GM12892 (cell line): ENCODE data around the gene HPS6.

Experiments used
- POLR2A ChIP-seq: IDR thresholded peaks from 2 replicates; pipeline ENCODE4 v1.6.1; 2011; ENCODE audit warnings: low read depth, low read length, control low read depth
- POLR2AphosphoS5 ChIP-seq: IDR thresholded peaks from 2 replicates; pipeline ENCODE4 v1.6.1; 2011; ENCODE audit warnings: low read depth, low read length, control low read depth
- TAF1 ChIP-seq: IDR thresholded peaks from 2 replicates; pipeline ENCODE4 v1.6.1; 2011; ENCODE audit warnings: low read depth, mild to moderate bottlenecking, control low read depth, low read length, borderline replicate concordance

DNA sequence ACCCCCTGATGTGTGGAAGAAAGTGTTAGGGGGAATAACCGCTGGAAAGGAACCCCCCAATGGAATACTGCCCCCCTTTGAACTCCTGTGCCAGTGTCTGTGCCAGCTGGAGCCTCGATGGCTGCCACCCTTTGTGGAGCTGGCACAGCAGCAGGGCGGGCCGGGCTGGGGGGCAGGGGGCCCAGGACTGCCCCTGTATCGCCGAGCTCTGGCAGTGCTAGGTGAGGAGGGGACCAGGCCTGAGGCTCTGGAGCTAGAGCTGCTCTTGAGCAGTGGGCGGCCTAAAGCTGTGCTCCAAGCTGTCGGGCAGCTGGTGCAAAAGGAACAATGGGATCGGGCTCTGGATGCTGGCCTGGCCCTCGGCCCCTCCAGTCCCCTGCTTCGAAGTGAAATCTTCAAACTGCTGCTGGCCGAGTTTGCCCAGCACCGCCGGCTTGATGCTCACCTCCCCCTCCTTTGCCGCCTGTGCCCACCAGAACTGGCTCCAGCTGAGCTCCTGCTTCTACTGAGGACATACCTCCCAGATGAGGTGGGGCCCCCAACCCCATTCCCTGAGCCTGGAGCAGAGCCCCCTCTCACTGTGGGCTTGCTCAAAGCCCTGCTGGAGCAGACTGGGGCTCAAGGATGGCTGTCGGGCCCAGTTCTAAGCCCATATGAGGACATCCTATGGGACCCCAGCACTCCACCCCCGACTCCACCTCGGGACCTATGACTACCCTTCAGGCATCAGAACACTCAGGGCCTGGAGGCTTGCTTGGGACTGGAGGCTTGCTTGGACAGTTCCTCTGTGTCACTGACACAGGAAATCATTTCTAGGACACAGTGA lies 2.2 kb downstream of the HPS6 start:
- TF ChIP-seq TAF1 (no peak), POLR2AphosphoS5 (no peak), POLR2A (no peak)
